ENCODE measurements around the gene CCDC116. TPM values are rescaled to one million over a fixed set of nuclear protein-coding genes. Genes with fewer than 3 reads are reported as not detected.

The CCDC116 gene
- total RNA-seq, 4 donors from 2014 or later: 1.5 to 3.5 TPM; not detected in 2

- Histone ChIP-seq H3K4me3 (no peak overlapping the region), H3K9me3 (no peaks in the 10 kb centered on the region), H3K27me3 (no peaks in the 10 kb centered on the region), H3K36me3 (no peaks in the 10 kb centered on the region), H3K4me1 (peaks cover 0 to 3% of the 10 kb centered on the region in 2 donors), H3K27ac (no peak overlapping the region)
- intact Hi-C loops (cut with DNase I; ENCODE audit: low total_unique reads): no loop called here
- DNase-seq: no peak
- TF ChIP-seq CTCF (IDR thresholded peaks at IDR 0.05) (no peak), POLR2A (IDR thresholded peaks at IDR 0.05) (no peak)
Measured at GRCh38 chr22:21622011-21622918, 10.3 kb upstream of the CCDC116 start.

GRCh38 chr22:21622919-21623647 lies 9.5 kb upstream of the CCDC116 start:
- H3K36me3 ChIP-seq: no peaks in the 10 kb centered on the region
- intact Hi-C loops (cut with DNase I; ENCODE audit: low total_unique reads): no loop called here
- H3K27me3 ChIP-seq: no peaks in the 10 kb centered on the region
- no peak overlapping the region for H3K27ac ChIP-seq
- no peak overlapping the region for H3K4me3 ChIP-seq
- TF ChIP-seq CTCF (IDR thresholded peaks at IDR 0.05) (no peak), POLR2A (IDR thresholded peaks at IDR 0.05) (no peak)
- DNase-seq: no peak
- H3K4me1 ChIP-seq: peaks cover 0 to 3% of the 10 kb centered on the region in 2 donors
- no peaks in the 10 kb centered on the region for H3K9me3 ChIP-seq

GRCh38 chr22:21623648-21623970 lies 9.0 kb upstream of the CCDC116 start:
- peaks cover 0 to 5% of the 10 kb centered on the region in 2 donors for H3K4me1 ChIP-seq
- H3K36me3 ChIP-seq: no peaks in the 10 kb centered on the region
- H3K27ac ChIP-seq: no peak overlapping the region
- no peak overlapping the region for H3K4me3 ChIP-seq
- intact Hi-C loops (cut with DNase I; ENCODE audit: low total_unique reads): no loop called here
- no peaks in the 10 kb centered on the region for H3K9me3 ChIP-seq
- no peak for DNase-seq
- TF ChIP-seq POLR2A (IDR thresholded peaks at IDR 0.05): no peak
- TF ChIP-seq CTCF (IDR thresholded peaks at IDR 0.05): no peak
- no peaks in the 10 kb centered on the region for H3K27me3 ChIP-seq

GRCh38 chr22:21624120-21624879 lies 8.3 kb upstream of the CCDC116 start:
- peaks cover 0 to 10% of the 10 kb centered on the region in 2 donors for H3K4me1 ChIP-seq
- no peaks in the 10 kb centered on the region for H3K9me3 ChIP-seq
- H3K36me3 ChIP-seq: no peaks in the 10 kb centered on the region
- no peak for DNase-seq
- TF ChIP-seq POLR2A (IDR thresholded peaks at IDR 0.05) (no peak), CTCF (IDR thresholded peaks at IDR 0.05) (no peak)
- intact Hi-C loops (cut with DNase I; ENCODE audit: low total_unique reads): no loop called here
- H3K4me3 ChIP-seq: no peak overlapping the region
- H3K27me3 ChIP-seq: no peaks in the 10 kb centered on the region
- no peak overlapping the region for H3K27ac ChIP-seq

All from uterus (tissue), 4 donors.